T1000 (cell line): ENCODE data around the gene ARHGAP22.

Experiments
- DNase-seq: peaks from one replicate; lab custom pipeline; 2025; ENCODE audit warnings: mixed read lengths; lab: John Stamatoyannopoulos, UW

Gene ARHGAP22

DNA sequence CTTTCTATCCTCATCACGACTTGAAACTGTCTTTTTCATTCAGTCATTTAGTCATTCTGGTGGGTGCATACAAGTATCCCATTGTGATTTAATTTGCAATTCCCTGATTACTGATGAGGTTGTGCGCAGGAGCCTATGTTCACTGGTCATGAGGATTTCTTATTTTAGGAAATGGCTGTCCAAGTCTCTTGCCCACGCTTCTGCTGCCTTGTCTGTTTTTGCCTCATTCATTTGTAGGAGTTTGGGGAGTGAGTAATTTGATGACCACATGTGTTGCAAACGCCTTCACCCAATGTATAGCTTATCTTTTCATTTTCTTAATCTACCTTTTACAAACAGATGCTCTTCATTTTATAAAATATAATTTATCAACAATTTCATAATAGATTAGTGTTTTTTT lies 127.3 kb downstream of the ARHGAP22 start:
- no peak for DNase-seq

- no peak for DNase-seq
These were observed 127.7 kb downstream of the ARHGAP22 start for GRCh38 chr10:48477141-48477540.

- no peak for DNase-seq
These were observed 128.4 kb downstream of the ARHGAP22 start for GRCh38 chr10:48476279-48476982.

DNA sequence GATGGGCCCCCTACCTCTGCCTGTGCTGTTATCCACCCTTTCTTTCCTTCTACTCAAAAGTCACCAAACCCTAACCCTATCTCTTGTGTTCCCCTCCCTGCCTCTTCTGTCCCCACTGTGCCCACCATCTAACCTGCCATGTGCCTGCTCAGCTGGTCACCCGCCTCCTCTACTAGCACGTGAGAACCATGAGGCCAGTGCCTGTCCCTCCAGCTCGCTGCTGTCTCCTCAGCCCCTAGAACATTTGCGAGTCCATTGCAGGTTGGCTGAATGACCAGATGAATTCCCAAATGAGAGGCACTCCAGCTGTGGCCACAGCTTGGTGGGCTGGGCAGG lies 129.0 kb downstream of the ARHGAP22 start:
- no peak for DNase-seq

- DNase-seq = no peak
These were observed 130.0 kb downstream of the ARHGAP22 start for GRCh38 chr10:48474765-48475365.

DNA sequence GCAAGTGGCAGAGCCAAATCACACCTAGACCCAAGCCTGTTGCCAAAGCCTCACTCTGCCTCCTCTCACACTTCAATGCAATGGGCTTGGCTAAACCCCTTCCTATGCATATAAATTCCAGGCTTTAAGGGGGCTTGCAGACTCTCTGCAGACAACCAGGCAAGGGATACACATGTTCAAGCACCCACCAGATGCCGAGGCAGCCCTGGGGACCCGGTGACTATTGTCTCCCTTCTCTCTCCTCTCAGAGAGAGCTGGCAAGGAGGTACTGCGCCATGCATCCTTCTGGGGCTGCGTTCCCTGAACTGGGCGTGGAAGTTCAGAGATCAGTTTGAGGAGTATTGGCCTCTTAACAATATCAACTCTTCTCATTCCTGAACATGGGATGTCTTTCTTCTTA lies 131.2 kb downstream of the ARHGAP22 start:
- DNase-seq = no peak

- DNase-seq = no peak
These were observed 132.3 kb downstream of the ARHGAP22 start for GRCh38 chr10:48472501-48473069.

DNA sequence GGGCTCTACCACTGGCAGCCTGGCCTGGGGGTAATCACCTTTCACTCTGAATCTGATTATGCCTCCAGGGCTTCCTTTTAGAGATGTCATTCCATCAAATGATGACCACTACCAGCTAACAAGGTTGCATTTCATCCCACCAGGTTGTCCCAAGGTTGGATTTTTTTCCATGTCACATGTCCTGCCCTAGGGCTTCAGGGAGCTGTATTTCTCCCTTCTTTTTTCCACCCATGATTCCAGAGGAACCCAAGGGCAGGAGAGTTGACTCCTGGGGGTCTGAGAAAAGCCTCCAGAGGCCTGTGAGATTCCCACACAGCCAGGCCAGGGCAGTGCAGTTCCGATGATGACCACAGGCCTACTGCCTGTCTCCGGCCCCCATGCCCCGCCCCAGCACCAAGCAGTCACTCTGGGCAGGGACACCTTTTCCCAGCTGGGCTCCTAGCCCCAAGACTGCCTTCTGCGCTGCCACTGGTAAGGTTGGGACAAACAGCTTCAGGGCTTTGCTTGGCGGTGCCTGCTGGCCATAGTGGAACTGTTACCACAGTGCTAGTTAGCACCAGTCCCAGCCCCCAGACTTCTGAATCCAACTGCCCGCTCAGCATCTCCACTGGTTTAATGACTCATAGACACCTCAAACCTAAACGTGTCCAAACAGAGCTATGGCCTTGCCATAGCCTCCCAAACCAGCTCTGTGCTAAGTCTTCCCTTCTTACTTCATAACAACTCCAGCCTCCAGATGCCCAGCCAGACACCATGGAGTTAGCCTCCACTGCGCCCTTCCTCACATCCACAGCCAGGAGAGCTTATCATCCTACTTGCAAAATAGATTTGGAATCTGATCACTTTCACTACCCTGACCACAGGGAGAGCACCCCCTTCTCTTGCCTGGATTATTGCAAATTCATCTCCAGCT lies 133.7 kb downstream of the ARHGAP22 start:
- DNase-seq = no peak

DNA sequence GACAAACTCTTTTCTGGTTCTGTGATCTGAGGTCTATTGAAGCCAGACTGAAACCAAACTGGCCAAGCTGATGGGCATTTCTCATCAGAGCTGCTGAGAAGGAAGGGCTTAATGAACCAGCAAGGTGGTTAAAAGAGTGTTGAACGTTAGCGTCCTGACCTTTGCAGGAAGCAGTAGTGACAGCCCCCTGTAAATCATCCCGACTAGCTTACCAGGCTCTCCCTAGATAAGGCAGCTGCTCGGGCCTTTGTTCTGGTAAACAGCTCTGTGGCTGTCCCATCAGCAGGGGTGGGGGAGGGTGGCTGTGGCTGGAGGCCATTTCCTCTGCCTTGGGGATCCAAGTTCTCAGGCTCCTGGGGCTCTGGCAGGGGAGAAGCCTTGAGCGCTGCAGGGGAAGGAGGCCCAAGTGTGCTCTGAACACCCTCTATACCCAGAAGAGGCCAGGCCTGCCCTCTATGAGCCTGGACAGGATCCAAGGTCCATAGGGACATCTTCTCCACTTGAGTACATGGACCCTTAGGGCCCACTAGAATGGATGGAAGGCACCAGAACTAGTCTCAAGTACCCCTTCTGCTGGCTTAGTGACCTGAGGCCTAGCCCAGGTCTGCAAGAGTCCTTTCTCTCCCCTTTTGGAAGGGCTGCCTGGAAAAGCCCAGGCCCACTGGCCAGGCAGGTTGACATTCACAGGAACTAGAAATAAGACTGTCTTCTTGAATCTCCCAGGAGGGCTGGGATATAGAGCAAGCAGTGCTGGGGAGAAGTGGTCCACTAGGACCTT lies 134.6 kb downstream of the ARHGAP22 start:
- no peak for DNase-seq

GRCh38 chr10:48469516-48470020 lies 135.3 kb downstream of the ARHGAP22 start:
- no peak for DNase-seq

DNA sequence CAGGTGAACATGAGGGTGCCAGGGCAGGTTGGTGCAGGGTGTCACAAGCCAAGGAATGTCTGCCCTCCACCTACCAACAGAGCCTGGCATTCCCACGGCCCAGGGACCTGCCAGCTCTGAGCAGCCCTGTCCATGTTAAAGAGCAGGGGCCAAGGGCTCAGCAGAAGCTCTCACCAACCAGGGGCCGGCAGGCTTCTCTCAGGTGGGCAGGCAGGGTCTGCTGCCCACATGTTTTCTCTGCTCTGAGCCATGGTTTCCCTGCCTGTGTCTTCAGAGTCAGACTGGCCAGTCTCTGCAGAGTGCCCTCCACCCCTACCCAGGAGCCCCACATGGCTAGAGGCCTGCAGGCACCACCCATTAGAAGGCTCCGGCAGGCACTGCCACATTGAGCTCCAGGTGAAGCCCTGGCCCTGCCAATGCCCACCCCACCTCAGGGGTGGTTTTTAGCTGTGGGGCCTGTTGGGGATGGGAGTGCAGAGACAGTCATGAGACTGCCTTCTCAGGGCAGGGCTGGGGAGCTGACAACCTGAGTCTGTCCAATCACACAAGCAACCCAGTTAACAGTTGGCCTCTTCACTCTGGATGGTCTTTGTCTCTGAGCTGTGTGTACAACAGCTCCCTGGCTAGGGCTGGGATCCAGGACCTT lies 135.9 kb downstream of the ARHGAP22 start:
- DNase-seq = no peak

- DNase-seq = no peak
These were observed 136.6 kb downstream of the ARHGAP22 start for GRCh38 chr10:48468130-48468790.

DNA sequence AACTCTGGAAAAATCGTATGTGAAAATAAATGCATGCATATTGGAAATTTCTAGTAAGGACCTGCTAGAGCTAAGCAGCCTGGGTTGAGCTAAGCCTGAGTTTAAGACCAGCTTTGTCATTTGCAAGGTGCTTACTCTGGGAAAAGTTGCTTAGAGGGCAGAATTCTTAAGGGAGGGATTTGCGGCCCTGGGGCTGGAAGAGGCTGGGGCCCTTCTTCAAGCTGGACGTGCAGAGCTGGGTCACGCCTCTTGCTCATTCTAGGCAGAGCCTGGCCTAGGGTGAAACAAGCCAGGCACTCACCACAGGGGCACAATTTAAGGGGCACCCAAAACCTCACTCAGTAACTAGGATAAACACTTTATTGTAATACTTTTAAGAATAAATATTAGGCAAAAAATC lies 137.2 kb downstream of the ARHGAP22 start:
- DNase-seq = no peak

- DNase-seq = no peak
These were observed 138.1 kb downstream of the ARHGAP22 start for GRCh38 chr10:48466611-48467240.

DNA sequence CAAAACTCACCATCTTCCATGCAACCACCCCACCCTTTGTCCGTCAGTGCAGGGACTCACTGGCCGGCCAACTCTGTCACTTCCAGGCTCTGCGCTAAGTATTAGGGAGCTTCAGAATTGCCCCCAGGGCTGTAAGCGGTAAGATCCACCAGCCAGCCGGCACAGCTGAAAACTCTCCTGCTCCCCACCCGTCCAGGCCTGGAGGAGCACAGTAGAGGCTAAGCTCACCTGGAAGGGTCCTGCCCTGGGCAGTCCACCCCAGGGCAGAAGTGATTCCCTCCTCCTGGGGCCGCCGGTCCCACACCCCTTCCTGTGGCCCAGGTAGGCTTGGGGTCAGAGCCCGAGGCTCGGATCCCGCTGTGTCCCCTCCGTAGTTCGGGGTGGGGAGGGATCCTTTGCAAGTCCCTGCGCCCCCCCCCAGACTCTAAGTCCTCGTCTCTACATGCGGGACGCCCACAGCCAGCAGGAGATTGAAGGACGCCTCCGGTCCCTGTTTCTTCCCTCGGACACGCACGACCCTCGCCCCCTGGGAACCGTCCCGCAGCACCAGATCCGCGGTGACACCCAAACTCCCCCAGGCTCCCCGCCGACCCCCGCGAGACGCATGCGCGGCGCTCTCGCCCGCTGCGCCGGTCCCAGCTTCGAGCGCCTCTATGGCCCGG lies 138.9 kb downstream of the ARHGAP22 start:
- no peak for DNase-seq

GRCh38 chr10:48464871-48465736 lies 139.8 kb downstream of the ARHGAP22 start:
- DNase-seq = no peak

DNA sequence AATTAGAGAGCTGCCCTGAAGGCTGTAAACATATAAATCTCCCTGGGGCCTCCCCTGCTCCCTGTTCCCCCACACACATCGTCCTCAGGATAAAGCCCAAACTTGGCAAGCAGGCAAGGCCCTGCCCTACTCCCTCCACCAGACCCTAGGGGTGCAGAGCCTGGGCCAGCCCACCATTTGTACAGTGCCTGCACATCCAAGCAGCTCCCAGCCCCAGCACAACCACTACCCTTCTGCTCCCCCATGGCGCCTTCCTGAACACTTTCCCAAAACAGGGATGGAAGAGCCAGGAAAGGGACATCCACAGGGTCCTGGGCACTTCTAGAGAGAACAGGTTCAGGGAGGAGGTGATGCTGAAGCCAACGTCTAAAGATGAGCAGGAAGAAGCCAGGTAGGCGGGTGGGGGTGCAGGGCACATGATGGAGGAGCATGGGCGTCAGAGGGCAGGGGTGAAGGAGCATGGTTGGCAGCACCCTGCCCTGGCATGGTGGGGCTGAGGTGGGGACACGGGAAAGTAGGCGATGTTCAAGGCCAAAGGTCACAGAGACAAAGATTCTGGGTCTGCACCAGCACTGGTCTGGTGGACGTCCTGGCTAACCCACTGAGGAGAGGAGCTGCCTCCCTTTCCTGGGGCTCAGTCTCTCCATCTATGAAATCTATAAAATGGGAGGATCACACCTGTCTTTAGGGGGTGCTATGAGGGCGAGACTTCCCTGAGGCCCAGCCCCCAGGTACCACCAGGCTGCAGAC lies 140.6 kb downstream of the ARHGAP22 start:
- no peak for DNase-seq
